GM18907 (cell line): ENCODE data around the gene TPSAB1.
"Not testable (repeated sequence)": the region's sequence is repeated elsewhere in the genome, so short reads cannot be mapped to it uniquely, and the experiment has no call there.

Source experiments
- ATAC-seq: cut with Tn5 transposase; IDR thresholded peaks from one replicate; pipeline ENCODE4 v1.9.1; 2021; ENCODE audit warnings: mild to moderate bottlenecking, moderate library complexity; ENCODE audit not compliant: unreplicated experiment

TPSAB1 gene

DNA sequence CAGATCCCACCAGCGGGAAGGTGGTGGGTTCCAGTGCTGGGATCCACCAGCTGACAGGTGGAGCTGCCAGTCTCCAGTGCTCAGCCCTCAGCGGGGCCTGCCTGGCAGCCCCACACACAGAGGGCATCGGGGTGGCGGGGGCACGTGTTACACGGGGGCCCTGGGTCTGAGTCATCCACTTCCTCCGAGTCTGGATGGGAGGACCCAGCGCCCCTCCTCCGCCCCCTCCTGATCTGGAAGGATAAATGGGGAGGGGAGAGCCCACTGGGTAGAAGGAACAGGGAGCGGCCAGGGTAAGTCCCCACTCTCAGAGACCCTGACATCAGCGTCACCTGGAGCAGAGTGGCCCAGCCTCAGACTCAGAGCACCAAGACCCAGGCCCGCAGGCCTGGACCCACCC is at the start of gene TPSAB1:
TPSAB1 (plus strand) TSS at position 270 of the 400 bp plus-strand sequence. CDS start 234 bp downstream, outside the sequence.
- not testable (repeated sequence) for ATAC-seq

DNA sequence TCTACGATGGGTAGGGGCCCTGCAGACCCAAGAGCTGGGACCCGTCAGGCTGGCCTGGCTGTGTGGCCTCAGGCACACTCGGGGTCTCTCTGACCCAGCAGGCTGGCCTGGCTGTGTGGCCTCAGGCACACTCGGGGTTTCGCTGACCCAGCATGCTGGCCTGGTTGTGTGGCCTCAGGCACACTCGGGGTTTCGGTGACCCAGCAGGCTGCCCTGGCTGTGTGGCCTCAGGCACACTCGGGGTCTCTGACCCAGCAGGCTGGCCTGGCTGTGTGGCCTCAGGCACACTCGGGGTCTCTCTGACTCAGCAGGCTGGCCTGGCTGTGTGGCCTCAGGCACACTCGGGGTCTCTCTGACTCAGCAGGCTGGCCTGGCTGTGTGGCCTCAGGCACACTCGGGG is 49.7 kb upstream of the TPSAB1 start:
- ATAC-seq: not testable (repeated sequence)

DNA sequence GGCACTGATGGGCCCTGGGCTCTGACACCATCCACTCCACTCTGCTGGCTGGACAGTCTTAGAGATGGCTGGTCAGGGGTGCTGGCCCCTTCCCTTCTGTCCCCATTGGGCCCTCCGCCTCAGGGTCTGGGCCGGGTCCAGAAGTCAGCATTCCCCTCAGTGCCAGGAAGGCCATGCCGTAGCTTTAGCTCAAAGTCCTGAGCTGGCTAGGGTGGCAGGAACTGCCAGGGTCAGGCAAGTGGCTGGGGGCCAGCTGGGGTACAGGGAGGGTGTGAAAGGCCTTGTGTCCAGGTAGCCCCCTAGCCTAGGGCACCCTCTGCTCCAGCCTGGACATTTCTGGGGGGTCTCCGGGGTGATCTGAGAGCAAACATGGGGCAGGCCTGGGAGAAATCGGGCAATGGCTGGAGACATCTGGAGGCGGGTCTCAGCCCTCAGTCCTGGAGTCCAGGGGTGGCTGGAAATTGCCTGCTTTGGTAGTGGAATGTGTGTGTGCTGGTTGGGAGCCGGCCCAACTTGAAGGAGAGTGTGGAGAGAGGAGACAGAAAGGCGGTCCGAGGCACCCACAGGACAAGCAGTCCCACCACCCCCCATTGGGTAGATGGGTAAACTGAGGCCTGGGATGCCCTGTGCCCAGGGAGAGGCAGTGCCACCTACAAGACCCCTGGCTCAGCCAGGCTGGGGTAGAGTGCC is 48.0 kb upstream of the TPSAB1 start:
- ATAC-seq: no peak

DNA sequence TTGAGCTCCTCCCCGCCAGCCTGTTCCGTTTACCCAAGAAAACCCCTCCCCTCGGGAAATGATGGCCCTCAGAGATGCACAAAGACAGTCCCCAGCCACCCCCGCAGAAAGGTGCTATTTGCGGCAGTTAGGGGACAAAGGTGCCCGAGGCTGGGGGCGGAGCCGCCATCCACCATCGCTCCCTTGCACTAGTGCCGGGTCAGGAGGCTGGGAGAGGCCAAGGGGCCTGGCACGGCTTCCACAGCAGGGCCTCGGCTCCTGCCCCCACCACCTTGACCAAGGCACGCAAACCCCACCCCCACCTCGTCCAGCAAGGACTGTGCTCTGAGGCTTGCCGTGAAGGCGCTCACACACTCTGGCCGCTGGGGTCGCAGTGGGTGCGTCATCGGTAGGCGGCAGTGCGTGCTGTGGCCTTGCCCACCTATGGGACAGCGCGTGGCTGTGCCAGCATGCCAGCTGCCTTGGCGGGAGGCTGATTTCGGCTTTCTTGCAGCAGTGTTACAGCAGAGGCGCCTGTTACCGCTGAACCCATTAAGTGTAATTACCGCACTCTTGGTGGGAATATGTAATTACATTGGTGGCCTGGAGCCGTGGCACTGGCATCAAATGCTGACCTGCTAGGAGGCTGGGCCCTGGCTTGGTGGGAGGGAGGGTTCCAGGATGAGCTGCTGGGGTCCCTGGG is 47.2 kb upstream of the TPSAB1 start:
- no peak for ATAC-seq

DNA sequence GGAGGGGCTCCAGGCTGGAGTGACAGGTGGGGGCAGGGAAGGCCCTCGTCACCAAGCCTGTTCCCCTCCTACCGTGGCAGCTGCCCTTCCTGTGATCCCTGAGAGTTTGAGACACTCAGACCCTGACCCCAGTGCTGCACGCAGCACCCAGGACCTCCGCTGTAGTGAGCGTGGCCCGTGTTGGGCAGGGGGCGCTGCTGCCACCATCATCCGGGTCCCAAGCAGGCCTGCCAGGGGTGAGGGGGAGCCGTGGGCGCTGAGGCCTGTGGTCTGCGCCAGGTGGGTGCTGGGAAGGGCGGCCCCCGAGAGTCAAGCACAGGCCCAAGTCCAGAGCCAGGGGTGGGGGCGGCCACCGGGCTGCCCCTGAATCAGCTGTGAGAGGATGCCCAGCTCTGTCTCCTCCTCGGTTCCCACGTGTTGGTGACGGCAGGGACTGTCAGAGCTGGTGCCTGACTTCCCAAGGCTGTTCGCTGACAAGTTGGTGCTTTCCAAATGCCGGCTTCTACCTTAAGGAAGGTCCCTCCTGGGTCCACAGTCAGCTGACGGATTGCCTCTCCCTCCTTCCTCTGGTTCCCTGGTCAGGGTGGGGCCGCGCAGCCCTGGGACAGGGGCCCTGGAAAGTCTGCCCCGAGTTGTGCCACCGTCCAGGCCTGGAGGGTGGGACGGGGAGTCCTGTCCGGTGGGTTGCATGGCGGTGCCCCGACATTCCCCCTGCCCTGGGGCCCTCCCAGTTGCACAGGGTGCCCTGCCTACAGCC is 46.5 kb upstream of the TPSAB1 start:
- no peak for ATAC-seq

DNA sequence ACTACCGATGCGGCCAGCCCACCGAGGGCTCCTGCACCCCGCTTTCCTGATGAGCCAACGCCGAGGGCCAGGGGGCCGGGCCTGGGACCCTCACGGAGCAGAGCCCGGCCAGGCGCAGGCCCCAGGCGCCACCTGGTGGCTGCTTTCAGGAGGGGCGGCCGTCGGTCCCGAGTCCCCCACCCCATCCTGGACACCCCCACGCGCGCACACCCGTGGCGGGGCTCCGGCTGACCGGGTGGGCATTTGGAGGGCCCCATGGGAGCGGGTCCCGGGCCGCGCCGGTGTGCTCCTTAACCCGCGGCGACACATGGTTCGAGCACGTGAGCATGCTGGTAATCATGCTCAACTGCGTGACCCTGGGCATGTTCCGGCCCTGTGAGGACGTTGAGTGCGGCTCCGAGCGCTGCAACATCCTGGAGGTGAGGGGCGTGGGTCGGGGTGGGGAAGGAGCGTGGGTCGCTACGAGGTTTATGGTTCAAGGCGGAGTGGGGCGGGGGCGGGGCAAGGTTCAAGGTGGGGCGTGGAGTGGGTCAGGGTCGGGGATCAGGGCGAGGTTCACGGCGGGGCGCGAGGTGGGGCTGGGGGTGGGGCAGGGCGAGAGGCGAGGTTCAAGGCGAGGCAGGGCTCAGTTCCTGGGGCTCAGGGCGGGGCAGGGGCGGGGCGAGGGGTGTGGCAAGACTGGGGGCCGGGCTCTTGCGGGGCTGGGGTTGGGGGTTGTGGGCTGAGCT is 45.7 kb upstream of the TPSAB1 start:
- ATAC-seq: no peak

DNA sequence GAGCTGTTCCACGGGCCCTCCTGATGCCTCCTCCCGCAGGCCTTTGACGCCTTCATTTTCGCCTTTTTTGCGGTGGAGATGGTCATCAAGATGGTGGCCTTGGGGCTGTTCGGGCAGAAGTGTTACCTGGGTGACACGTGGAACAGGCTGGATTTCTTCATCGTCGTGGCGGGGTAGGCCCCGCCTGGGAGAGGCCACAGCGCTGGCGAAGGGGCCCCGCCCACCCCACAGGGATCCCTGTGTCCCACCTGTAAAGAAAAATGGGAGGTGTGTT is 45.2 kb upstream of the TPSAB1 start:
- ATAC-seq: no peak

DNA sequence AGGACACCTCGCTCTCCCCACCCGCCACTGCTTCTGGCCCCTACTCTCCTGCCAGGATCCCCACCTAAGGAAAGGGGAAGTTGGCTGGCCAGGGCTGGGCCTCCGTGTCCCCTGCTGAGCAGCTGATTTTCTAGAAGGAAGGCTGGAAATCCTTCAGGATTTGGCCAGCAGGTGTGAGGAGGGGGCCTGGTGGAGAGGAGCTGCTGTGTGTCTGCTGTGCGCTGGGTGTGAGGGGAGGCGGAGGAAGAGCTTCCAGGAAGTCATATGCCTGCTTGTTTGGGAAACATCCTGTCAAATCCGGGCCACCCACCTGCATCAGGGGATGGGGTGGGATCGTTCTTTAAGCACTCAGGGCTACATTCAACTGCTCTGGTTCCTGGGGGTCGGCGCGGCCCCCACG is 44.0 kb upstream of the TPSAB1 start:
- ATAC-seq: no peak

DNA sequence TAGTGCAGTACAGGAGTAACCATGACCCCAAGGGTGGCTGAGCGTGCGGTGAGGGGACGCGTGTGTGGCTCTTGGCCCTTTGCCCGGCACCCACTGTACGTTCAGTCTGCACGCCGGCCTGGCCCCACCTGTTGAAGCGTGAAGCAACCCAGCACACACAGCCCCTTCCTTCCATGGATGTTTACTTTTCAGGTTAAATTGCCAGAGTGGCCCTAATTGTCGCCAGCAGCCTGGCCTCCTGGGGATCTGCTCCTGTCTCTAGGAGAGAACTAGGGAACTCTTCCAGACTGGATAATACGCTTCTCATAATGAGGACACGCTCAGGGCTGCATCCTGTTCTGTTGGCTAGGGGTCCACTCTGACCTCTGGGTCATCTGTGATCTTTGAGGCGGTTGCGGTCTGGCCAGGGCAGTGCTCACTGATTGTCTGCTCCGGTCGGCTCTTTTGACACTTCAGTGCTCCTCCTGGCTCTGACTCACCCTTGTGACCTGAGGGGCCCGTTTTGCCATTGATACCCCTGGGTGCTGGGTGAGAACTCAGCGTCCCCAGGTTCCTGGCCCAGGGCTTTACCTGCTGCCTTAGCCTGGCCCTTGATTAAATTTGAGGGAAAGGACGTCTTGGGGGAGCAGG is 43.2 kb upstream of the TPSAB1 start:
- no peak for ATAC-seq

DNA sequence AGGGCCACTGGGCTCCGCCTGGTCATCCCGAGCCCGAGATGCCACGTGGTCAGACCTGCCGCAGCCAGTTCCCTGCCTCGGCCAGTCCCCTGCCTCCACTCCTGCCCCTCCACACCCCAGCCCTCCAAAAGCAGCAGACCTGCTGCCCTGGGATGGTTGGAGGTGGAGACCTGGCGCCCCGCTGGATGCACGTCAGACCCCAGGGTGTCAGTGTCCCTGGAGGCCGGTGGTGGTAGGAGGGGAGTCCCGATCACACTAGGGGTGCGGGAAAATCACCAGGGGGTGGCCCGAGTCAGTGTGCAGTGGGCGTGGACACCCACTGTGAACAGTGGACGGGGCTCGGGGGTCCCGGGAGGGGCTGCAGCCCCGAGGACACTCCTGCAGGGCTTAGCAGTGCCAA is 42.3 kb upstream of the TPSAB1 start:
- no peak for ATAC-seq

DNA sequence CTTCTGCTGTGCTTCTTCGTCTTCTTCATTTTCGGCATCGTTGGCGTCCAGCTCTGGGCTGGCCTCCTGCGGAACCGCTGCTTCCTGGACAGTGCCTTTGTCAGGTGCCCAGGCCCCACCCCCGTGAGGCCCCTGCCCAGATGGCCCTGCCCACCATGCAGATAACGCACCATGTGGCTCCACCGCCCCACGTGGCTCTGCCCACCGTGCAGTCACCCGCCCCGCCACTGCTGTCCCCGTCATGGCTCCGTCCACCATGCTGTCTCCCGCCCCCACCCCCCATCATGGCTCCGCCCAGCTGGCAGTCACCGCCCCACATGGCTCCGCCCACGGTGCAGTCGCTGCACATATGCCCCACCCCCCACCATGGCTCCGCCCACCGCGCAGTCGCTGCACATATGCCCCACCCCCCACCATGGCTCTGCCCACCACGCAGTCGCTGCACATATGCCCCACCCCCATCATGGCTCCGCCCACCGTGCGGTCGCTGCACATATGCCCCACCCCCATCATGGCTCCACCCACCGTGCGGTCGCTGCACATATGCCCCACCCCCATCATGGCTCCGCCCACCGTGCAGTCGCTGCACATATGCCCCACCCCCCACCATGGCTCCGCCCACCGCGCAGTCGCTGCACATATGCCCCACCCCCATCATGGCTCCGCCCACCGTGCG is 41.7 kb upstream of the TPSAB1 start:
- ATAC-seq: not testable (repeated sequence)

DNA sequence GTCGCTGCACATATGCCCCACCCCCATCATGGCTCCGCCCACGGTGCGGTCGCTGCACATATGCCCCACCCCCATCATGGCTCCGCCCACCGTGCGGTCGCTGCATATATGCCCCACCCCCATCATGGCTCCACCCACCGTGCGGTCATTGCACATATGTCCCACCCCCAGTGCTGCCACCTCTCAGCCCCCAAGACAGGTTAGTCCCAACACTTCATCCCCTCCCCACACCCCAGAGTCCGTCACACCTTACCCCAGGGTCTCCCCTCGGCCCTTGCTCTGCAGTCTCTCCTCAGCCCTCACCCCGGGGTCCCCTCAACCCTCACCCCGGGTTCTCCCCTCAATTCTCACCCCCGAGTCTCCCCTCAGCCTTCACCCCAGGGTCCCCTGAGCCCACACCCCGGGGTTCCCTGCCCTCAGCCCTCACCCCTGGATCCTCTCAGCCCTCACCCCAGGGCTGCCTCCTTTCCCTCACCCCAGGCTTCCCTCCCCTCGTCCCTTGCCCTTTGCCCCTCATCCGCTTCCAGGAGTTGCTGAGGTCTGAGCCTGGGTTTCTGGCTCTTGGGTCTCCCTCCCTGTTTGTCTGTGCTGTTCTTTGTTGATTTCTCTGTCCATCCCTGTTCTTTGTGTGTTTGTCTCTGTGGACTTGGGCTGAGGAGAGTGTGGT is 41.0 kb upstream of the TPSAB1 start:
- ATAC-seq: no peak

DNA sequence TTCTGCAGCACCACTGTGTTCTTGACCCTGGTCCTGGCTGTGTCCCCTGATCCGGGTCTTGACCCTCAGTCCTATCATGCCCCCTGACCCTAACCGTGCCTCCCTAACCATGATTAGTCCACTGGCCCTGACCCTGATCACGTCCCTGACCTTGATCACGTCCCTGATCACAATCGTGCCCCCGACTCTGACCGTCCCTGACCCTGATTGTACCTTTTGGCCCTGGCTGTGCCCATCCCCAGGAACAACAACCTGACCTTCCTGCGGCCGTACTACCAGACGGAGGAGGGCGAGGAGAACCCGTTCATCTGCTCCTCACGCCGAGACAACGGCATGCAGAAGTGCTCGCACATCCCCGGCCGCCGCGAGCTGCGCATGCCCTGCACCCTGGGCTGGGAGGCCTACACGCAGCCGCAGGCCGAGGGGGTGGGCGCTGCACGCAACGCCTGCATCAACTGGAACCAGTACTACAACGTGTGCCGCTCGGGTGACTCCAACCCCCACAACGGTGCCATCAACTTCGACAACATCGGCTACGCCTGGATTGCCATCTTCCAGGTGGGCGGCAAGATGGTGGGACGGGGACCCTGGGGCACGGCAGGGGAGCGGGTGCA is 40.4 kb upstream of the TPSAB1 start:
- ATAC-seq: no peak

DNA sequence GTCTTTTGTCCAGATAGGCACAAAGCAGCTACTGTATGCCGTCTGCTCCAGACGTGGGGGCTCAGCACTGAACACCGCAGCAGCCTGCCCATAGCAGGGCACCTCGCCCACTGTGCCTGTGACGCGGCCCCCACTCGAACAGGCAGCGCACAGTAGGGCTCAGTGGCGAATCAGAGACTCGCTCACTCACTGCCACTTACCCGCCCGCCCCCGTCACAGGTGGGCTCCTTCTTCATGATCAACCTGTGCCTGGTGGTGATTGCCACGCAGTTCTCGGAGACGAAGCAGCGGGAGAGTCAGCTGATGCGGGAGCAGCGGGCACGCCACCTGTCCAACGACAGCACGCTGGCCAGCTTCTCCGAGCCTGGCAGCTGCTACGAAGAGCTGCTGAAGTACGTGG is 39.1 kb upstream of the TPSAB1 start:
- no peak for ATAC-seq

DNA sequence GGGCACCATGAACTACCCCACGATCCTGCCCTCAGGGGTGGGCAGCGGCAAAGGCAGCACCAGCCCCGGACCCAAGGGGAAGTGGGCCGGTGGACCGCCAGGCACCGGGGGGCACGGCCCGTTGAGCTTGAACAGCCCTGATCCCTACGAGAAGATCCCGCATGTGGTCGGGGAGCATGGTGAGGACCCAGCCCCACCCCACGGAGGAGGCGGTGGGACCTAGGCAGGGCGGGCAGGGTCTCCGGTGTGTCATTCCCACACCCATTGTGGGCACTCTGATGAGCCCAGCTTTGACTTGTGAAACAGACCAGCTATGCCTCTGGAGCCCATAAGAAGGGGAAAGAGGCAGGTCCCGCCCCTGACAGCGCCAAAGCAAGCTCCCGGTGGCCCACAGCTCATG is 38.2 kb upstream of the TPSAB1 start:
- no peak for ATAC-seq

DNA sequence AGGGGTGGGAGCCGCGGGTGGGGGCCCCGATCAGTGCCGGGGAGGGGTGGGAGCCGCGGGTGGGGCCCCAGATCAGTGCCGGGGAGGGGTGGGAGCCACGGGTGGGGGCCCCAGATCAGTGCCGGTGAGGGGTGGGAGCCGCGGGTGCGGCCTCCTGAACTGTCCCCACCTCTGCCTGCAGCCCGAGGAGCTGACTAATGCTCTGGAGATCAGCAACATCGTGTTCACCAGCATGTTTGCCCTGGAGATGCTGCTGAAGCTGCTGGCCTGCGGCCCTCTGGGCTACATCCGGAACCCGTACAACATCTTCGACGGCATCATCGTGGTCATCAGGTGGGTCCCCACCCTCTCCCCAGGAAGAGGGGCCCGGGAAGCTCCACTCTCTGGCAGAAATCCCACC is 35.6 kb upstream of the TPSAB1 start:
- no peak for ATAC-seq

DNA sequence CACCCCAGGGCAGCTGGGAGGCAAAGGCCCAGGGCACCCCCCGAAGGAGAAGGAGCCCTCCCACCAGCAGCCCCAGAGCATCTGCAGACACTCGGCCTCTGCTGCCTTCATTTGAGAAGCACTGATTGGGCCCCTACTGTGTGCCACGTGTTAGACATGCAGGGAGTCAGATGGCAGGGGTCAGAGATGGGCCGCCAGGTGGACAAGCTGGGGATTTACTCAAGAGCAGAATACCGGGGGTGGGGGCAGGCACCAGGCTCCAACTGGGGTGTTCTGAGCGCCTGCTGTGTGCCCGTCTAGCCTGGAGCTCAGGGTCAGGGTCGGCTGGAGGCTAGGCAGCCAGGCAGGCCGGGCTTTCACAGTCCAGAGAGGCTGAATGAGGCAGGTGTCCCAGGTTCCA is 34.2 kb upstream of the TPSAB1 start:
- no peak for ATAC-seq

DNA sequence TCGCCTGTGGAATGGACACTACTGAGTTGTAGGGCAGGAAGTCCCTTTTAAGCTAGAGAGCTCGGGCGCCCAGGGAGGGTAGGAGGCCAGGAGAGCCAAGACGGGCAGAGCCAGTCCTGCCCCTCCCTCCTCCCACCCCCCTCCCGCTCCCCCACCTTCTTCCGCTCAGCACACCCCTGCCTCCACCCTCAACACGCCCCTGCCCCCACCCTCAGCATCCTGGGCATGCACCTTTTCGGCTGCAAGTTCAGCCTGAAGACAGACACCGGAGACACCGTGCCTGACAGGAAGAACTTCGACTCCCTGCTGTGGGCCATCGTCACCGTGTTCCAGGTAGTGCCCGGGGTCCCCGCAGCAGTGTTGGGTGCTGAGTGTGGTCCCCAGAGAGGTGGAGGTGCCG is 33.7 kb upstream of the TPSAB1 start:
- ATAC-seq: no peak

DNA sequence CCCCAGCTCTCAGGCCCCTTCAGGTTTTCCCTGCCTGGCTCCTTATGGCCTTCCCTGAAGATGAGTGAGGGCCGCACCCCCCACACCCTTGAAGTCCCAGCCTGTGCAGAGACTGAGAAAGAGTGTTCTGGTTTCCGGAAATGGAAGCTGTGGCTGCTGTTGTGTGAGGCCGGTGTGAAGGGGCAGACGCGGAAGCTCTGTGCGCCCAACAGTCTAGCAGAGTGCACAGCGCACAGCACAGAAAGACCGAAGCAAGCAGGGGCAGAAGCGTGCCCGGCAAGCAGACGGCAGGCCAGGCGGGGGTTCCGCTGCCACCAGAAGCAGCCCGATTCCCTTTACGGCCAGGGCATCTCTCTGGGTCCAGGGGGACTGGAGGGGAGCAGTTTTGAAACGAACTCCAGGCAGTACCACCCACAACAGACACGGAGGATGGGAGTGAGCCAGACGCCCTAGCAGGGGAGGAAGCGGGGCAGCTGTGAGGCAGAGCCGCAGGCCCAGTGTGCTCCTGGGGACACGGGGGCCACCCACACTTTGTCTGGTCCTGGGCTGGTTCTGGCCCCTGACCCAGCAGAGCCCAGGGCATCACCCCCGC is 32.2 kb upstream of the TPSAB1 start:
- ATAC-seq: no peak
